Measurements from ENCODE around the gene PURB. TPM values are rescaled to one million over a fixed set of nuclear protein-coding genes. Genes with fewer than 3 reads are reported as not detected.
A peak's percentile ranks its signal among the peaks of the same experiment; 100 is the strongest.

The PURB gene
- total RNA-seq, 6 experiments from 2014 or later: 4.9 to 6.9 (median 6.7) TPM

DNA sequence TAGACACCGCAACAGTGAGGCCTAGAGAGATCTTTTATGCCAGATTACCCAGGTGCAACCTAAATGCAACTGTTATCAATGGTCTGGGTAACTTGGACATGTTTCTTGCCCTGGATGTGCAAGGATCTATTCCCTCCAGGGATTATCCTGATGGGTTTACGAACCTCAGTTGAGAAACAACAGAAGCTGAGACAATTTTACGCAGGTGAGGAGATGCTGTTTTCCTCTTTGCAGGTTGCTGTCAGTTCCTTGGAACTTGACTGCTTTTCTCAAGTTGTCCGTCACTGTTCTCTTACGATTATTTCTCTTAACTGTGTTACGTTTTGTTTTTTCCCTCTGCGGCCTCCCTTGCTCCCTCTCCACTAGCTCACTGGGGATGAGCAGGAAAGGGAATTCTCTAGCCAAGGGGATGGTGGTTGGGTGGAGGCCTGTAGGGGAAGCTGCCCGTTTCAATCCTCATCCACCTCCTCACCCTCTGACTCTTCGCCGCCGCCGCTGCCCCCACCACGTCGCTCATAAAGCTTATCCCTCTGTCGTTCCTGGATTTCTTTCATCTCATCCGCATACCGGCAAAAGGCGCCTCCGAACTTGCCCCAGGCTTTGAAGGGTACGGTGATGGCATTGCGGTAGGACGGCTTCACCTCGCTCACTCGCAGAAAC lies 1.2 kb downstream of the PURB start:
- Histone ChIP-seq H3K4me1 (peaks cover 0 to 47% (median 18%) of the 10 kb centered on the region in 4 donors), H3K9me3 (no peaks in the 10 kb centered on the region), H3K27ac (peak overlapping the region in 2 of 3 donors; percentile 95 to 96), H3K27me3 (no peaks in the 10 kb centered on the region), H3K36me3 (peaks cover 0 to 3% (median 0%) of the 10 kb centered on the region in 4 donors), H3K4me3 (peak overlapping the region; percentile 88 to 97 (median 93))
- WGBS (ENCODE audit: insufficient coverage, low coverage, low lambda C conversion rate, missing lambda C conversion rate): 35% methylated on average over 15 of the region's 24 CpGs
- ATAC-seq (no peak), DNase-seq (peak in 1 of 3 donors; percentile 24)
- no peak for TF ChIP-seq POLR2A (IDR thresholded peaks at IDR 0.05)
- TF ChIP-seq, protein P1, sequence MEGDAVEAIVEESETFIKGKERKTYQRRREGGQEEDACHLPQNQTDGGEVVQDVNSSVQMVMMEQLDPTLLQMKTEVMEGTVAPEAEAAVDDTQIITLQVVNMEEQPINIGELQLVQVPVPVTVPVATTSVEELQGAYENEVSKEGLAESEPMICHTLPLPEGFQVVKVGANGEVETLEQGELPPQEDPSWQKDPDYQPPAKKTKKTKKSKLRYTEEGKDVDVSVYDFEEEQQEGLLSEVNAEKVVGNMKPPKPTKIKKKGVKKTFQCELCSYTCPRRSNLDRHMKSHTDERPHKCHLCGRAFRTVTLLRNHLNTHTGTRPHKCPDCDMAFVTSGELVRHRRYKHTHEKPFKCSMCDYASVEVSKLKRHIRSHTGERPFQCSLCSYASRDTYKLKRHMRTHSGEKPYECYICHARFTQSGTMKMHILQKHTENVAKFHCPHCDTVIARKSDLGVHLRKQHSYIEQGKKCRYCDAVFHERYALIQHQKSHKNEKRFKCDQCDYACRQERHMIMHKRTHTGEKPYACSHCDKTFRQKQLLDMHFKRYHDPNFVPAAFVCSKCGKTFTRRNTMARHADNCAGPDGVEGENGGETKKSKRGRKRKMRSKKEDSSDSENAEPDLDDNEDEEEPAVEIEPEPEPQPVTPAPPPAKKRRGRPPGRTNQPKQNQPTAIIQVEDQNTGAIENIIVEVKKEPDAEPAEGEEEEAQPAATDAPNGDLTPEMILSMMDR (IDR thresholded peaks at IDR 0.05): no peak
- intact Hi-C loops (cut with DNase I): no loop called here

DNA sequence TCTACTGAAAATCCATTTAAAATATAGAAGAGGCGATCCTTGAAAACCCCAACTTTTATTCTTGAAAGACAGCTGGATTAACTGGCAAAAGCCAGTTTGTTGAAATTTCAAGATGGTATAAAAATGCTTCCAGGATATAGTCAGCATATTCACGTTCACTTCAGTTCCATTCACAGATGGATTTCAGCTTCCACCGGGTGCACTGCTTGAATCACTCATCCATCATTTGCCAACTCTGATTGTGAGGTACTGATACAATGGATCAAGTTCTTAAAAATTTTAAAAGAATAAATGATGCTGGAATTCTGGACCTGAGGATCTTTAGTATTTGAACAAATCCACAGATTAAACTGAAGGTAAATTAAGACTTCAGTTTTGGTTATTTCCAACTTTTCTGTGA lies 2.4 kb downstream of the PURB start:
- no peak overlapping the region for H3K27ac ChIP-seq
- H3K4me1 ChIP-seq: peaks cover 0 to 47% (median 18%) of the 10 kb centered on the region in 4 donors
- ATAC-seq: no peak
- peaks cover 0 to 3% (median 0%) of the 10 kb centered on the region in 4 donors for H3K36me3 ChIP-seq
- no peak for TF ChIP-seq POLR2A (IDR thresholded peaks at IDR 0.05)
- TF ChIP-seq, protein P1 (IDR thresholded peaks at IDR 0.05): no peak
- 61% methylated on average over 3 of the region's 3 CpGs for WGBS (ENCODE audit: insufficient coverage, low coverage, low lambda C conversion rate, missing lambda C conversion rate)
- no peak overlapping the region for H3K4me3 ChIP-seq
- no peak for DNase-seq
- no peaks in the 10 kb centered on the region for H3K9me3 ChIP-seq
- intact Hi-C loops (cut with DNase I): no loop called here
- H3K27me3 ChIP-seq: no peaks in the 10 kb centered on the region

DNA sequence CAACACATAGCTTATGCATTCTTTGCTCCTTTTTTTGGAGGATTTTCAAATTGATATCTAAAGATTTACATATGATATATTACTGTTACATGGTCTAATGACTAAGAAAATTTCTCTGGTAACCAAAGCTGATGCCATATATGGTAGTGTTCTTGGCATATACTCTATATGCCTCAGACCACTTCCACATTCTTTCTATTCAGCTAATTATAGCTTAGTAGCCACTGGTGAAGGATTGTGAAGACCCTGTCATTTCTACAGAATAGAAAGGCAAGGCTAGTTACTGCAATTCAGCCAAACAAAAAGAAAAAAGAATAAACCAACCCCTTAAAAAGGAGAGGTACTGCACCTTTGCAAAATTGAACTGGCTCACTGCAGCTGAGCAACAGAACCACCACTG lies 3.7 kb downstream of the PURB start:
- H3K4me1 ChIP-seq: peaks cover 0 to 47% (median 18%) of the 10 kb centered on the region in 4 donors
- H3K36me3 ChIP-seq: peaks cover 0 to 3% (median 0%) of the 10 kb centered on the region in 4 donors
- peak overlapping the region in 1 of 3 donors; percentile 7 for H3K4me3 ChIP-seq
- H3K27ac ChIP-seq: no peak overlapping the region
- no peaks in the 10 kb centered on the region for H3K27me3 ChIP-seq
- no peak for ATAC-seq
- no peak for DNase-seq
- H3K9me3 ChIP-seq: no peaks in the 10 kb centered on the region
- TF ChIP-seq, protein P1 (IDR thresholded peaks at IDR 0.05): no peak
- no peak for TF ChIP-seq POLR2A (IDR thresholded peaks at IDR 0.05)
- intact Hi-C loops (cut with DNase I): no loop called here

DNA sequence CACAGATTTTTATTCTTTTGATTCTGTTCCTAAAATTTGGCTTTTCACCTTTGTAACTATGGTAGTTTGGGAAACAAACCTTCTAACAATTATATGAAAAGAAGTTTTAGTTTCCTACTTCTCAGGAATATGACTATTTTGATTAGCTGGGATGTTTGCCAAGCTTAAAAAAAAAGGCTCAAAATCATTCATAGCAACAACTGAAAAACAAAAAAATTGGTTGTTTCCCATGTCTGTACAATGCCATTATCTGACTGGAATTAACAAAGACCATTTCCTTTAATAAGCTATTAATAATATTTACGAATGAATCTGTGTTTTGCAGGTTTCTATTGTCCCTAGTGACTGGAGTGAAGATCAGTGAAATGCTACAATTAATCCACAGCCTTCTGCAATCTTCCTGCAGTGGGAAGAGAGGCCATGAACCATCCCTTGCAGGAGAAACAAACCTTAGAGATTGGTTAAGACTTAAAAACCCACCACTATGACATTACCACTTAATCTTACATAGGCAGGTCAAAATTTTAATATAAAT lies 4.2 kb downstream of the PURB start:
- H3K4me3 ChIP-seq: no peak overlapping the region
- no peak for DNase-seq
- no peaks in the 10 kb centered on the region for H3K27me3 ChIP-seq
- no peak for TF ChIP-seq POLR2A (IDR thresholded peaks at IDR 0.05)
- TF ChIP-seq, protein P1 (IDR thresholded peaks at IDR 0.05): no peak
- WGBS (ENCODE audit: insufficient coverage, low coverage, low lambda C conversion rate, missing lambda C conversion rate): 48% methylated on average over 1 of the region's 1 CpG
- intact Hi-C loops (cut with DNase I): no loop called here
- H3K9me3 ChIP-seq: no peaks in the 10 kb centered on the region
- ATAC-seq: no peak
- peaks cover 0 to 43% (median 18%) of the 10 kb centered on the region in 4 donors for H3K4me1 ChIP-seq
- peaks cover 0 to 3% (median 0%) of the 10 kb centered on the region in 4 donors for H3K36me3 ChIP-seq
- peak overlapping the region in 1 of 3 donors; percentile 9 for H3K27ac ChIP-seq

All from right lobe of liver (tissue), 6 donors.